HG02610 (cell line): Measurements from ENCODE around the gene ADCYAP1R1.
"Not testable (repeated sequence)": the region's sequence is repeated elsewhere in the genome, so short reads cannot be mapped to it uniquely, and the experiment has no call there.

ENCODE experiments used
- ATAC-seq: cut with Tn5 transposase; IDR thresholded peaks from one replicate; pipeline ENCODE4 v1.9.1; 2021; ENCODE audit warnings: mild to moderate bottlenecking, moderate library complexity; ENCODE audit not compliant: unreplicated experiment

The ADCYAP1R1 gene

DNA sequence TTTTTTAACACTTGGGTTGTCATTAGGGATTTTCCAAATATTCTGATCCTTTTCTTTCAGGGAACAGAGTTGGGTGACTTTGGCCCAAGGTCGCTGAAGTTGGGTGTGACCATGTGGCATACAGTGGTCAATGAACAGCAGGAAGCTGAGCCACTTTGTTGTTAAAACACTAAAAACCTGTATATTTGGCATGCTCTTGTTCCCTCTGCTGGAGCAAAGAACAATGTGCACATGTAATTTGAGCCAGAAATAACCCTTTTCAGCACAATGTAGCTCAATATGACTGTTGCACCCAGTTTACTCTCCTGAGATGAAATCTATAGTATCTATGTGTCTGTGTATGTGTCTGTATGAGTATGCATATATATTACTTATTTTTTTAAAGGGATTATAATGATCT is 74.9 kb downstream of the ADCYAP1R1 start:
- ATAC-seq, result no peak

DNA sequence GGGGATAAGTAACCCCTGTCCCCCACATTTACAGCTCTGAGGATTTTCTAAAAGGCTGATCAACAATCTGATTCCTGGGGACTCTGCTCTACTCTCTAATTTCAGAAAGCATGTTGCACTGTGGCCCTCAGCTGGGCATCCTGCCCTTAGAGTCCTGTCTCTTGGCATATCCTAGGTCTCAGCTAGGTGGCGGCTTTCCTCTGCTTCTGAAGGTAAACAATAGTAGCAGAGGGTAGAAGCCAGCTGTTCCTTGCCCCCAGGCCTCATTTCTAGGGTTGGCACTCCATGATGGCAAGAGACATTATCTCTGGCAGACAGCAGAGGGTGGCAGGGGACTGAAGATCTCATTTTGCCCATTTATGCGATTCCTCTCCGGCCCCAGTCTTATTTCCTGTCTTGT is 77.0 kb downstream of the ADCYAP1R1 start:
- no peak for ATAC-seq

GRCh38 chr7:31133497-31133896 is 81.4 kb downstream of the ADCYAP1R1 start:
- no peak for ATAC-seq

DNA sequence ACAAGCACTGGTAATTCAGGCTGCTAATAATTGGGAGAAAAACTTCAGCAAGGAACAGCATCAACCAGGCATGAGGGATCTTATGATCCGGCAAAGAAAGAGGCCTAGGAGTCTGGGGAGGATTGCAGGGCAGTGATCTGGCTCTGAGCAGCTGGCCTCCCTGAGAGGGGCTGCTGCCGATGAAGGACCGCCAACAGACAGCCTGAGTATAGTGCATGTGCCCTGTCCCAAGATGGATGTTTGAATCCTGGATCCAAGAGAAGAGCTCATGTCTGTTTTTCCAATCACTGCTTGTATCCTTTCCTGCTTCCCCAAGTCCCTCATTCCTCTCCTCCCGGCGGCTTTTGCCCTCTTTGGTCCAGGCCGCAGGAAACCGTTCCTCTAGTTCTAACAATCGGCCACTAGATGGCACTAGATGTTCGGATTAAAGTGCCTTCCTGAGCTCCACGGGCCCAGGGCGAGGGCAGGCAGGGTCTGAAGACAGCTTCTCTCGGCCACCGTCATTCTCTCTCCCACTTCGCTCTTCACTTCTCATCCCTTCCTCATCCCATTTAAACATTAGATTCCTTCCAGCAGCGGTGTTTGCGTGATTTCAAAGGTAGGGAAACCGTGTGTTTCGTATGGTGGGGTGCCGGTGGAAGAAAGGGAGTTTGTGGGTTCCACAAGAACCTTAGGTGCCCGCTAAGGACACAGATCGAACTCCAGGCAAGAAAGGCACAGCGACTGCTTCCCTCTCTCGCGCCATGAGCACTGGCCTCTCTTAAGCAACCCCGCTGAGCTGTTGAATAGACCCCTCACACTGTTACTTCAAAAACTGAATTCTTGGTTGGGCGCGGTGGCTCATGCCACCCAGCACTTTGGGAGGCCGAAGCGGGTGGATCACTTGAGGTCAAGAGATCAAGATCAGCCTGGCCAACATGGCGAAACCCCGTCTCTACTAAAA is 82.4 kb downstream of the ADCYAP1R1 start:
- ATAC-seq, result peak; percentile 72

- no peak for ATAC-seq
Measured at GRCh38 chr7:31137234-31137633, 85.1 kb downstream of the ADCYAP1R1 start.

GRCh38 chr7:31145339-31145738 is 93.2 kb downstream of the ADCYAP1R1 start:
- ATAC-seq, result no peak

DNA sequence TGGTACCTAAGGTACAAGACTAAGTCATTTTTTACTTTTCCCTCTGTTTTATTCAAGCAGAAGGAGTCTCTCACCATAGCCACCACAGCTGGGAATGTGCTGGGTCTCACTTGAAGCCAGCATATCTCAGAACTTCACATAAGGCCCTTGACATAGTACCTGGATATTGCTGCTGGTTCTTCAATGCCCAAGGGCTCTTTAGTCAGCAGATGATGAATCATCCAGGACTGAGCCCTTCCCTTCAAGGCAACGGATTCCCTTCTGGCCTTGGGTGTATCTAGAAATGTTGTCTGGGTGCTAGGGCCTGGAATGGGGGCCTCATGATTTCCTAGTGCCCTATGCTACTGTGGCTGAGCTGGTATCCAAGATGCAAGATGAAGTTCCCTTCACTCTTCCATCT is 93.9 kb downstream of the ADCYAP1R1 start:
- no peak for ATAC-seq

- no peak for ATAC-seq
Measured at GRCh38 chr7:31146538-31146937, 94.4 kb downstream of the ADCYAP1R1 start.

DNA sequence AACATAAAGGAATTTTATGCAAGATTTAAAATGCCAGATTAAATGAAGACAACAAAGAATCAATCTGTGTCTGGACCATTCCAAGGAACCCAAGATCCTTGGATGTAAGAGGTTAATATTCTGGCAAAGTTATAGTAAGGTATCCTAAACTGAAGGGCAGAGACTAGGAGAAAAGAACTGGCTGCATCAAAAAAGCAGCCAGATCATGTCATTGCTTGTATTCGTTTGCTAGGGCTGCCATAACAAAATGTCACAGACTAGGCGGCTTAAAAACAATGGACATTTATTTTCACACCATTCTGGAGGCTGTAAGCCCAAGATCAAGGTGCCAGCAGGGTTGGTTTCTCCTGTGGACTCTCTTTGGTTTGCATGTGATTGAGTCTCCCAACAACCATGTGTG is 99.7 kb downstream of the ADCYAP1R1 start:
- no peak for ATAC-seq

GRCh38 chr7:31153318-31153717 is 101.2 kb downstream of the ADCYAP1R1 start:
- ATAC-seq, result not testable (repeated sequence)

DNA sequence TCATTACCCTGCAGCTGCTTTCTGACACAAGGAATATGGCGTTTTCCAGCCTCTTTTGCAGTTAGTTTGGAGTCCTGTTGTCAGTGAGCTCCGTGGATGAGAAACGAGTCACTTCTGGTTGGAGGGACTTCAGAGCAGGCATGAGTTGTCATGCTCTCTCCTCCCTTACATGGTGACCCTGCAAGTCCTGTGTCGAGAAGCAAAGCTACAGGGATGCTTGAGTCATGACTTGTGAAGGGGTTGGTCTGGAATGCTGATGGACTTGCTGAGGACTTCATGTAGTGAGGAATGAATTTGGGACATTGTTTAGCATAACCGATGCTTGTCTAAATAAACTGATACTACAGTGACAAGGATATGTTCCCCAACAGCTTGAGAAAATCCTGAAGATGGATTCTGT is 108.8 kb downstream of the ADCYAP1R1 start:
- no peak for ATAC-seq
